C1 segment of cervical spinal cord (tissue), 14 donors: ENCODE results near the gene NPC1.

Experiments used
- DNase-seq, 14 donors: peaks; one replicate each; lab custom pipeline; 2025; lab: John Stamatoyannopoulos, UW

The NPC1 gene

GRCh38 chr18:23487738-23488570, 98.4 kb downstream of the NPC1 start:
- DNase-seq = peak in 1 of 14 donors; percentile 24

GRCh38 chr18:23485386-23485785, 100.9 kb downstream of the NPC1 start:
- no peak for DNase-seq

- no peak for DNase-seq
Measured at GRCh38 chr18:23484561-23485182, 101.6 kb downstream of the NPC1 start.
